GM10266 (cell line): Measurements from ENCODE around the gene ZIC5.

Experiments
- DNase-seq: peaks from one replicate; pipeline ENCODE4 v3.0.0; 2012; ENCODE audit errors: extremely low spot score
- TF ChIP-seq, protein P1 (sequence below): IDR thresholded peaks from 2 replicates; pipeline ENCODE4 v1.5.1; 2012; ENCODE audit warnings: mild to moderate bottlenecking, low read depth; ENCODE audit not compliant: control insufficient read depth, insufficient read depth; ENCODE audit errors: missing control alignments

Gene ZIC5

DNA sequence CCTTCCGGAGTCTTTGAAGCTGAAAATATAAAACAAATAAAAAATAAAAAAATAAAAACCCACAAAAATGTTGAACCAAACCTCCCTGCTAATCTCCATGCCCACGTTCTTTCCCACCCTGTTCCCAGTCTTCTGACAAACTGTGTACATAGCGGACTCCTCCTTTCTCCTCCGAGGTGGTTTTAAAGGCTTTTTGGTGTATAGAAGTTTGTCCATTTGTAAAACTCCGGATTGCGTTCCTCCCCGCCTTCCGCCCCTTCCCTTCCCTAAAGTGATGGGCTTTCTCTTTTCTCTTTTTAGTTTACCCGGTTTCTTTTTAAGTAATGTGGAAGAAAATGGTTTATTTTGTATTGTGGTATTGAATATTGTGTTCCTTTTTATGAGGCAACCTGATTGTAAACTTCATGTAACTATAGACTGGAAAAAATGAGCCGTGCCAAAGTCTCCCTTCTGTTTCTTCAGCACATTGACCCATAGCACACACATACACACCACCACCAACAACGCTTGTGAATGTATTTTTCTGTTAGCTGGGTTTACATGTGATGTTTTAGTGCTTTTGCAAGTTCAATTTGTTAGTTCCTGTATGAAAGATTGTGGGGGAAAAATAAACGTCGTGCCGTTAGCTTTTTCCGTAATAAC lies 14.4 kb upstream of the ZIC5 start:
- DNase-seq, result no peak
- TF ChIP-seq, protein P1, sequence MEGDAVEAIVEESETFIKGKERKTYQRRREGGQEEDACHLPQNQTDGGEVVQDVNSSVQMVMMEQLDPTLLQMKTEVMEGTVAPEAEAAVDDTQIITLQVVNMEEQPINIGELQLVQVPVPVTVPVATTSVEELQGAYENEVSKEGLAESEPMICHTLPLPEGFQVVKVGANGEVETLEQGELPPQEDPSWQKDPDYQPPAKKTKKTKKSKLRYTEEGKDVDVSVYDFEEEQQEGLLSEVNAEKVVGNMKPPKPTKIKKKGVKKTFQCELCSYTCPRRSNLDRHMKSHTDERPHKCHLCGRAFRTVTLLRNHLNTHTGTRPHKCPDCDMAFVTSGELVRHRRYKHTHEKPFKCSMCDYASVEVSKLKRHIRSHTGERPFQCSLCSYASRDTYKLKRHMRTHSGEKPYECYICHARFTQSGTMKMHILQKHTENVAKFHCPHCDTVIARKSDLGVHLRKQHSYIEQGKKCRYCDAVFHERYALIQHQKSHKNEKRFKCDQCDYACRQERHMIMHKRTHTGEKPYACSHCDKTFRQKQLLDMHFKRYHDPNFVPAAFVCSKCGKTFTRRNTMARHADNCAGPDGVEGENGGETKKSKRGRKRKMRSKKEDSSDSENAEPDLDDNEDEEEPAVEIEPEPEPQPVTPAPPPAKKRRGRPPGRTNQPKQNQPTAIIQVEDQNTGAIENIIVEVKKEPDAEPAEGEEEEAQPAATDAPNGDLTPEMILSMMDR, result no peak

DNA sequence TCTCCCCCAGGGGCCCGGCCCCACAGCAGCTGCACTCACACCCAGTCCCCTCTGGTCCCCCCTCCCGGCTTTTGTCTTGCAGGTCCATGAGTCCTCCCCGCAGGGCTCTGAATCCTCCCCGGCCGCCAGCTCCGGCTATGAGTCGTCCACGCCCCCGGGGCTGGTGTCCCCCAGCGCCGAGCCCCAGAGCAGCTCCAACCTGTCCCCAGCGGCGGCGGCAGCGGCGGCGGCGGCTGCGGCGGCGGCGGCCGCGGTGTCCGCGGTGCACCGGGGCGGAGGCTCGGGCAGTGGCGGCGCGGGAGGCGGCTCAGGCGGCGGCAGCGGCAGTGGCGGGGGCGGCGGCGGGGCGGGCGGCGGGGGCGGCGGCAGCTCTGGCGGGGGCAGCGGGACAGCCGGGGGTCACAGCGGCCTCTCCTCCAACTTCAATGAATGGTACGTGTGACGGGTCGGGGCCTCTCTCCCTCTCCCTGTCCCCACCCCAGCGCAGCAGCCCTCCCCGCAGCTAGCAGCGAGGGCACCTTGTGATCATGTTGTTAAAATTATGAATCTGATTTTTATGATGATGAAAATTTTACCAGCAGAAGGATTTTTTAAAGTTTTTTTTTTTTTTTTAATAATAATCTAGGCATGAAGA lies 13.8 kb upstream of the ZIC5 start:
- TF ChIP-seq, protein P1, result no peak
- DNase-seq, result no peak

DNA sequence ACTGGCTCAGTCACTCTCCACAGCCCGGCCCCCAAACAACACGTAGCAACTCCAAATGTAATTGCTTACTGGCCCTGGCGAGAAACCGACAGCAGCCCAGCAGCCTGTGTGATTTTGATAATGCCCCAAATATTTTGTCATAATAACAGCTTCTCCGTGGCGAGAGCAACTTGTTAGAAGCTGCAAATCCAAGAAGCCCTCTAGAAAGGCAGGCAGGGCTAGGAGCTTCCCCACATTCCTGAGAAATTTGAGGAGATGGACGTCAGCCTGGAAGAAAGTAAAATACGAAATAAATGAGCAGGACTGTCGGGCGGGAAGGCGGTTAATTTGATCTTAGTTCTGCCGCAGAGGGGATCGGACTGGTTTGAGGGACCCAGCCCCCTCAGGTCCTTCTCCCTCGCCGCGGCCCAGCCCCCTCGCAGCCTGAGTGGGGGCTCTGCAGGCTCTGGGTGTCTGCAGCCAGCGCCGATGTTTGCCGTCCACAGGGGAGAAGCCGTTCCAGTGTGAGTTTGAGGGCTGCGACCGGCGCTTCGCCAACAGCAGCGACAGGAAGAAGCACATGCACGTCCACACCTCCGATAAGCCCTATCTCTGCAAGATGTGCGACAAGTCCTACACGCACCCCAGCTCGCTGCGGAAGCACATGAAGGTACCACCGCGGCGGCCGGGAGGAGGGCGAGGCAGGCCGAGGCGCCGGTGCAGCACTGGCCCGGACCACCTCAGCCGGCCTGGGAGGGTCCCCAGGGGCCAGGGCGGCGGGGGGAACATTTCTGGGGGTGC lies 13.1 kb upstream of the ZIC5 start:
- TF ChIP-seq, protein P1, result no peak
- no peak for DNase-seq

DNA sequence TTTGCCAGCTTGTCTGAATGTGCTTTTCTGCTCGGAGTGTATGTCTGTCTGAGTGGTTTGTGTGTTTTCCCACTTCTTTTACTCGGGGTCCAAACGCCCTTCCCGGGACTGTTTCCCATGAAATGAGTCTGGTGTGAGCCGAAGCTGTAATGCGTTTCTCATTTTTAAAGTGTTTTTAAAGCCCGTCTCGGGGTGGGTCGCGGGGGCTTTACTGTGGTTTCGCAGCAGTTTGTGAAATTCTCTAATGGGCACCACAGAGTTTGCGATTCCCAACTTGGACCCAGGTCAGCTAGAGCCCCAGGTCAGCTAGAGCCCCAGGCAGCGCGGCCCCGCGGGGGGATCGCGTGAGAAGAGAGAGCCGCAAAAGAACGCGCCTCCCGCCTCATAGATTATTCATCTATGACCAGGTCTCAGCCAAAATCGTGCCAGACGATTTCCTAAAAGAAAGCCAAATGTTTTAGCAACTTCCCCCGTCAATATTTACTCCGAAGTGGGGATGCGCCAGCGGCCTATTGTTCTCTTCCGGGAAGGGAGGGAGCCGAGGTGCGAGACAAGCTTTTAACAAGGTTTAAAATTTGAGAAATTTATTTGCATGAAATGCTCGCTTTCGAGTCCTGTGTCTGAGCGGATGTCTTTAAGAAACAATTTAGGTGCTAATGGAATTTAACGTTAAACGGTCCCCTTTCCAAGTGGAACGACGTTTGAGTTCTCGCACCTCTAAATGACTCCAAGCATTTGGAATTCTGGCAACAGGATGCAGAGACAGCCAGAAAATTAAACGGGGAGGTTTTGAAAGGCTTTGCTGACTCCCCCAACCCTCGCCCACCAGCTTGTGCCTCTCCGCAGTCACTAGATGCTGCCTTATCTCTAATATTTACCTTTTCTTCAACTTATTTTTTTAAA lies 12.2 kb upstream of the ZIC5 start:
- TF ChIP-seq, protein P1, result no peak
- DNase-seq, result no peak

DNA sequence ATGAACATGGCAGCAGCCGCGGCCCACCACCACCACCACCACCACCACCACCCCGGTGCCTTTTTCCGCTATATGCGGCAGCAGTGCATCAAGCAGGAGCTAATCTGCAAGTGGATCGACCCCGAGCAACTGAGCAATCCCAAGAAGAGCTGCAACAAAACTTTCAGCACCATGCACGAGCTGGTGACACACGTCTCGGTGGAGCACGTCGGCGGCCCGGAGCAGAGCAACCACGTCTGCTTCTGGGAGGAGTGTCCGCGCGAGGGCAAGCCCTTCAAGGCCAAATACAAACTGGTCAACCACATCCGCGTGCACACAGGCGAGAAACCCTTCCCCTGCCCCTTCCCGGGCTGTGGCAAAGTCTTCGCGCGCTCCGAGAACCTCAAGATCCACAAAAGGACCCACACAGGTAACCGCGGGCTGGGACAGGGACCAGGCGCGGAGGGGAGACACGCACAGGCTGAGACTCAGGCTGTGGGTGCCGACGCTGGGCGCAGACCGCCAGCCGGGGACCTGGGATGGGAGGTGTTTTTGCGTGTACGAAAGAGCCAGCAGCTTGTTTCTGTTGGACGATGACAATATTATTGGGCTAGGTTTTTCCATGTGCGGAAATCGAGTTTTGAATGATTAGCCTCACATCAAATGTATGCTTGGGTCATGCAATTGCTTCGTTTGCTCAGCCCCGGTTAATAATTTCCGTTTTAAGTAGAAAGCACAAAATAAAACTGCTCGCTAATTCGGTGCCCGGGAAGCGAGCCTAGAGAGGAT lies 11.3 kb upstream of the ZIC5 start:
- TF ChIP-seq, protein P1, result no peak
- no peak for DNase-seq

DNA sequence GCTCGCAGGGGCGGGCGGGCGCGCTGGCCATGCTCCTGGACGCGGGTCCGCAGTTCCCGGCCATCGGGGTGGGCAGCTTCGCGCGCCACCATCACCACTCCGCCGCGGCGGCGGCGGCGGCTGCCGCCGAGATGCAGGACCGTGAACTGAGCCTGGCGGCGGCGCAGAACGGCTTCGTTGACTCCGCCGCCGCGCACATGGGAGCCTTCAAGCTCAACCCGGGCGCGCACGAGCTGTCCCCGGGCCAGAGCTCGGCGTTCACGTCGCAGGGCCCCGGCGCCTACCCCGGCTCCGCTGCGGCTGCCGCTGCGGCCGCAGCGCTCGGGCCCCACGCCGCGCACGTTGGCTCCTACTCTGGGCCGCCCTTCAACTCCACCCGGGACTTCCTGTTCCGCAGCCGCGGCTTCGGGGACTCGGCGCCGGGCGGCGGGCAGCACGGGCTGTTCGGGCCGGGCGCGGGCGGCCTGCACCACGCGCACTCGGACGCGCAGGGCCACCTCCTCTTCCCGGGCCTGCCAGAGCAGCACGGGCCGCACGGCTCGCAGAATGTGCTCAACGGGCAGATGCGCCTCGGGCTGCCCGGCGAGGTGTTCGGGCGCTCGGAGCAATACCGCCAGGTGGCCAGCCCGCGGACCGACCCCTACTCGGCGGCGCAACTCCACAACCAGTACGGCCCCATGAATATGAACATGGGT lies 10.6 kb upstream of the ZIC5 start:
- DNase-seq, result no peak
- TF ChIP-seq, protein P1, result no peak
